Vagina (tissue), 2 donors: ENCODE results near the gene RHEX. TPM values are rescaled to one million over a fixed set of nuclear protein-coding genes. Genes with fewer than 3 reads are reported as not detected.

Source experiments
- DNase-seq, 2 donors: peaks; one replicate each; pipeline ENCODE4 v3.0.0-alpha.2; 2017; ENCODE audit errors: extremely low spot score in 2 of 2
- H3K27ac ChIP-seq: fragments of 200-600 bp; sonication (generic); one replicate; pipeline ENCODE4 v1.5.1; 2019
- H3K27me3 ChIP-seq: fragments of 200-600 bp; sonication (generic); one replicate; pipeline ENCODE4 v1.5.1; 2019
- H3K36me3 ChIP-seq, 2 donors: fragments of 200-600 bp; sonication (generic); one replicate each; pipeline ENCODE4 v1.5.1; 2017 to 2019
- H3K4me1 ChIP-seq: fragments of 200-600 bp; sonication (generic); one replicate; pipeline ENCODE4 v1.5.1; 2019
- H3K4me3 ChIP-seq, 2 donors: fragments of 200-600 bp; sonication (generic); 1 replicate in 1 of 2; 2 replicates in 1 of 2; pipeline ENCODE4 v1.5.1; 2016 to 2019
- H3K9me3 ChIP-seq: fragments of 200-600 bp; sonication (generic); one replicate; pipeline ENCODE4 v1.5.1; 2019
- CTCF ChIP-seq, 3 experiments: fragments of 450-650 bp in 2 of 3; fragments of 200-600 bp in 1 of 3; sonication (generic) in 1 of 3; IDR thresholded peaks; one replicate each; pipeline ENCODE4 v1.5.1; 2017 to 2019; ENCODE audit warnings: antibody characterized with exemption in 3 of 3, mild to moderate bottlenecking in 2 of 3, moderate library complexity in 2 of 3
- POLR2A ChIP-seq, 2 donors: fragments of 450-650 bp; IDR thresholded peaks; one replicate each; pipeline ENCODE4 v1.6.1; 2017; ENCODE audit warnings: antibody characterized with exemption in 2 of 2, mild to moderate bottlenecking in 2 of 2, moderate library complexity in 2 of 2
- POLR2AphosphoS5 ChIP-seq, 2 donors: sonication (generic); formaldehyde crosslinking; IDR thresholded peaks; one replicate each; pipeline ENCODE4 v1.9.0; 2017; ENCODE audit warnings: antibody characterized with exemption in 2 of 2, mild to moderate bottlenecking in 2 of 2, low read depth in 1 of 2; ENCODE audit not compliant: insufficient read depth in 1 of 2
- intact Hi-C: fragments of 100-400 bp; cut with DNase I; formaldehyde crosslinking; loops from one replicate; pipeline ENCODE4 v1.15.1; 2023
- total RNA-seq: library from RNA; depleted of rRNA; stranded (reverse); fragments of >200 nt; gene quantifications from one replicate; pipeline ENCODE4 v1.2.3, GENCODE V29; 2016

The RHEX gene
- total RNA-seq, 1 donor from 2014 or later = 1.7 TPM

GRCh38 chr1:206100226-206100815 lies 47.3 kb downstream of the RHEX start:
- Histone ChIP-seq H3K36me3 (no peaks in the 10 kb centered on the region), H3K27me3 (no peaks in the 10 kb centered on the region), H3K4me1 (no peaks in the 10 kb centered on the region), H3K4me3 (no peak overlapping the region), H3K27ac (no peak overlapping the region), H3K9me3 (no peaks in the 10 kb centered on the region)
- intact Hi-C loops = loop anchor here (10.0 kb wide), 2 partner anchors 116 to 306 kb away; no protein-coding TSS in a partner anchor
- TF ChIP-seq POLR2AphosphoS5 (IDR thresholded peaks at IDR 0.05; ENCODE audit: insufficient read depth in 1 of 2, low read depth in 1 of 2) = no peak
- TF ChIP-seq CTCF (IDR thresholded peaks at IDR 0.05) = no peak
- TF ChIP-seq POLR2A (IDR thresholded peaks at IDR 0.05) = no peak
- DNase-seq = no peak

GRCh38 chr1:206101351-206102045 lies 48.5 kb downstream of the RHEX start:
- Histone ChIP-seq H3K4me3 (no peak overlapping the region), H3K27ac (no peak overlapping the region), H3K4me1 (no peaks in the 10 kb centered on the region), H3K9me3 (no peaks in the 10 kb centered on the region), H3K36me3 (no peaks in the 10 kb centered on the region), H3K27me3 (no peaks in the 10 kb centered on the region)
- DNase-seq = no peak
- TF ChIP-seq CTCF (IDR thresholded peaks at IDR 0.05) = no peak
- intact Hi-C loops = loop anchor here (10.0 kb wide), 2 partner anchors 117 to 307 kb away; no protein-coding TSS in a partner anchor

GRCh38 chr1:206102292-206102936 lies 49.4 kb downstream of the RHEX start:
- Histone ChIP-seq H3K4me1 (no peaks in the 10 kb centered on the region), H3K9me3 (no peaks in the 10 kb centered on the region), H3K4me3 (no peak overlapping the region), H3K27ac (no peak overlapping the region), H3K36me3 (no peaks in the 10 kb centered on the region), H3K27me3 (no peaks in the 10 kb centered on the region)
- DNase-seq = no peak
- intact Hi-C loops = loop anchor here (10.0 kb wide), 2 partner anchors 118 to 308 kb away; no protein-coding TSS in a partner anchor
- TF ChIP-seq CTCF (IDR thresholded peaks at IDR 0.05) (no peak), POLR2AphosphoS5 (IDR thresholded peaks at IDR 0.05; ENCODE audit: insufficient read depth in 1 of 2, low read depth in 1 of 2) (no peak), POLR2A (IDR thresholded peaks at IDR 0.05) (no peak)

- no peak overlapping the region for H3K27ac ChIP-seq
- no peaks in the 10 kb centered on the region for H3K27me3 ChIP-seq
- intact Hi-C loops = loop anchor here (10.0 kb wide), 2 partner anchors 119 to 309 kb away; no protein-coding TSS in a partner anchor
- no peaks in the 10 kb centered on the region for H3K36me3 ChIP-seq
- H3K4me1 ChIP-seq = no peaks in the 10 kb centered on the region
- DNase-seq = peak in 1 of 2 donors; percentile 54
- H3K4me3 ChIP-seq = no peak overlapping the region
- no peak for TF ChIP-seq POLR2AphosphoS5 (IDR thresholded peaks at IDR 0.05; ENCODE audit: insufficient read depth in 1 of 2, low read depth in 1 of 2)
- TF ChIP-seq POLR2A (IDR thresholded peaks at IDR 0.05) = no peak
- no peak for TF ChIP-seq CTCF (IDR thresholded peaks at IDR 0.05)
- no peaks in the 10 kb centered on the region for H3K9me3 ChIP-seq
These were observed 51.0 kb downstream of the RHEX start for GRCh38 chr1:206103979-206104378.
